ENCODE data around the gene ELAPOR1.
"Not testable (repeated sequence)": the region's sequence is repeated elsewhere in the genome, so short reads cannot be mapped to it uniquely, and the experiment has no call there.

The ELAPOR1 gene

DNA sequence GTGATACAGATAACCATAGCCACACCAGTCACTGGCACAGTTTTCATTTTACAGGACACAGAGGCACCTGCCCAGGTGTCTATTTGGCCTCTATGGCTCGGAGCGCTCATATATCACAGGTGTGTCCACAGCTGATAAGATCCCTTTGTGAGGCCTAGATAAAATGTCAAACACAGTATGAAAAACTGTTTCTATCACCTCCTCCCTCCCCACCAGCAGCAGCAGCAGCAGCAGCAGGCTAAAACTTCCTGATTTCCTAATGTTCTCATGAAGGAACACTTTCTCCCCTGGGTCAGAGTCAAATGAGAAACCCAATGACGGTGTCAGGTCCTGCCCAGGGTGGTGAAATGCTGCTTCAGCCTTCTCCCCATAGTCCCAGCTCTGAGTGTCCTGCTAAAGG, 24.4 kb downstream of the ELAPOR1 start:
- no peak for DNase-seq

DNA sequence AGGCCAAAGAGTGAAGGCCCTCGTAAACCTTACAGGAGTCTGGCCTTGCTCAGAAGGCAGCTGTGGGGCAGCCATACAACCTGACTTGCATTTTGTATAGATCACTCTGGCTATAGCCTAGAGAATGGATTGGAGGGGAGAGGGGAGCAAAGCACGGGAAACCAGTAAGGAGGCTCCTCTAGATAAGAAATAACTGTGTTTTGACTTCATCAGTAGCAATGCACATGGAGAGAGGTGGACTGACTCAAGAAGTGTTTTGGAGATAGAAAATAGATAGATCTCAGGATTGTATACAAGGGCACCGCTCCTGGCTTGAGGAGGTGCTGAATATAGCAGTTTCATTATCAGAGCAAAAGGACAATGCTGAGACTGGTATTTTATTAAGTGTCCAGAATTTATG, 26.5 kb downstream of the ELAPOR1 start:
- DNase-seq = no peak

DNA sequence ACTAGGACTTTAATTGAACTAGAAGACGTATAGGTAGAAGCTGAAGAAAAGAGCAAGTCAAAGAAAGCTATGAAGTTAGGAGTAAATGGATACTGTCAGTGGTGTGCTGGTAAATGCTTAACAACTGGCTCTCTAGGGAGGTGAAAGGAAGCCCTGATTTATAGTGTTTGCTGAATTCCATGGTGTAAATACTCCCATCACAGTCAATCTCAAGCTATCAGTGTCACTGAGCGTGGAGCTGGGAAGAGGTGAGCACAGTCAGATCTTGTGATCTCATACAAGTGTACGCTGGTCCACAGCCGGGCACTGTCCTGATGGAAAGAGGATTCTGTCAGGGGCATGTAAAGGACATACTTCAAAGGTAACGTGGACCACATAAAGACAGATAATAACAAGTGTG, 28.3 kb downstream of the ELAPOR1 start:
- DNase-seq = no peak

DNA sequence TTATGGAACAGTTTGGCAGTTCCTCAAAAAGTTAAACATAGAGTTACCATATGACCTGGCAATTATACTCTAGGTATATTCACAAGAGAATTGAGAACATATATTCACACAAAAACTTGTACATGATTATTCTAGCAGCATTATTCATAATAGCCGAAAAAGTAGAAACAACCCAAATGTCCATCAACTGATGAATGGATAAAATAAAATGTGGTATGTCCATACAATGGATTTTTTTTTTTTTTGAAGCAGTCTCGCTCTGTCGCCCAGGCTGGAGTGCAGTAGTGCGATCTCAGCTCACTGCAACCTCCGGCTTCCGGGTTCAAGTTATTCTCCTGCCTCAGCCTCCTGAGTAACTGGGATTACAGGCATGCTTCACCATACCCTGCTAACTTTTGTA, 28.8 kb downstream of the ELAPOR1 start:
- DNase-seq = not testable (repeated sequence)

DNA sequence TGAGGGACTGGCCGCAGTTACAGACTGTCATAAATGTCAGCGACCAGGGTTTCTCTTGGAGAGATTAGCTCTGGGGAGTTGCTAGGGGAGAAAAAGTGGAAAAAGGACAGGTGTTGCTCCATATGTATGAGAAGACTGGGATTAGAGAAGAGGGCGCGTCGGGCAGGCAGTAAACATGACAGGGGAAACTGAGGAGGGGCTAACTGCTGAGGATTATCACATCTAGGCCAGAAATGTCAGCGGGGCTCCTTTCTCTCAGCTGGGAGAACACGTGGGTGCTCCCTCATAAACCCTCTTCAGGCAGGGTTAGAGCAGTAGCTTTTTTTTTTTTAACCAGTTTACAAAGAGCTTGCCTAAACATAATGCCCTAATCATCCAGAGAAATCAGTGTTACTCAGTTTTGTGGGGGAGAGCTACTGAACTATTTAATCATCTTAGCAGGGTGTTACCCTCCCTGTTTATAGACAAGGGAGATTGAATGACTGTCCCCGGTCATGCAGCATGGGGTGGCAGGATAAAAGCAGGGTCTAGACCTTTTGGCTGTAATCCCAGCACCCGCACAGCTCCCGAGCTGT, 35.2 kb downstream of the ELAPOR1 start:
- peak; percentile 95 for DNase-seq

DNA sequence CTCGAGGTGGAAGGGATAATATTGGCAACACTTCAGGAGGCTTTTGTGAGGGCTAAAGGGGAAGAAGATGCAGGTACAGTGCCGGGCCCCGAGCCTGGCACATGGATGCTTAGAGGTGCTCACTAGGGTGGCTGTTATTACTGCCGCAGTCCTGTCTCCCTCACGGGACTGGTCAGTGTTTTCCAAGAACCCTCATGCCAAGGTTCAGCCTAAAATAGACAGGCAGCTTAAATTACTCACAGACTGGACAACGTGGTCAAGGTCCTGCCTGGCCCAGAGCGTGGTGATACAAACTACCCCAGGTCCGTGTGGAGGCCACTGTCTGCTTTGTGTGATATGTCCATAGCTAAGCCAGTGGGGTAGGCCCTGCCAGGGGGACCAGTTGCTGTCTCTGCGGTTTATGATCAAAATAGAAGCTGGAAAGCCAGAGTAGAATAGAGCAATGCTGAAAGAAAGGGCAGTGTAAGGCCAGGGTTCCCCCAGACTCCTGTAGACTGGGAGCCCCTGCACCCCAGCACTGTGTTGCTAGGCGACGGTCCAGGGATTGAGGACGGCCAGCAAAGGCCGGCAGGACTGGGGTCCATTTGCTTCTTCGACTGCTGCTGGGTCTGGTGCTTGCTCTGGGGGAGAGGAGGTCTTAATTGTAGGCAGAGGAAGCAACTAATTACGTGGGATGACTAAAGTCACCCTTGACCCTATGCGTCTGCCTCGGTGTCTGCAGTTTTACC, 36.1 kb downstream of the ELAPOR1 start:
- DNase-seq = peak; percentile 44

DNA sequence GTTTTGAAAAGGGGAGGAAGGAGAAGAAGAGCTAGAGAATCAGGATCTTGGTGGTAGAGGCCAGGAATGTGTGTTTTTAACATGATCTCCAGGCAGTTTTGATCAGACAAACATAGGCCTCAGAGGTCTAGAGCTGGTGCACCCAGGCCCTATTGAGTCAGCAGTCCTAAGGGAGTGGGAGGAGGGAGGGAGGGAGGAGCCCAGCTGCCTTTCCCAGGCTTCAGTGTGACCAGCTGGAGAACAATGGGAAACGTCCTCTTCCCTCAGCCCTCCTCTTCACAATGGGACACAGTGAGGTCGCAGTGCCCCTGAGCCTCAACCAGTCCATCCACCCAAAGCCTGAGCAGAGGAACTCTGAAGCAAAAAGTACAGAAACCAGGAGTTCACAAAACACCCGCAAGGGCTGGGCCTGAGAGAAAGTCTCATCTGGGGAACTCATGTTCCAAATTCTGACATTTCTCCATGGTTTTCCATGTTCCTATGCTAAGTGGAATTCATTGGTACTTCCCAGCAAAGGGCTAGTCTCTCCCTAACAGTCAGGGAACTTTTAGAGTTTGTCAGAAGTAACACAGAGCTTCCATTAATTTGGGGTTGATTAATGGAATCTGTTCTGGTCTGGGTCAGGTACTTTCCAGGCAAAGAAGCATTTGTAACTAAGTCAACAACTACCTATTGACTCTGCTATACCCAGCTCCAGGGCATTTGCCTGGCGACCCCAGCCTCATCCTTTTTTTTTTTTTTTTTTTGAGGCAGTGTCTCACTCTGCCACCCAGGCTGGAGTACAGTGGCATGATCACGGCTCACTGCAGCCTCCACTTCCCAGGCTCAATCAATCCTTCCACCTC, 37.5 kb downstream of the ELAPOR1 start:
- DNase-seq = peak; percentile 77

DNA sequence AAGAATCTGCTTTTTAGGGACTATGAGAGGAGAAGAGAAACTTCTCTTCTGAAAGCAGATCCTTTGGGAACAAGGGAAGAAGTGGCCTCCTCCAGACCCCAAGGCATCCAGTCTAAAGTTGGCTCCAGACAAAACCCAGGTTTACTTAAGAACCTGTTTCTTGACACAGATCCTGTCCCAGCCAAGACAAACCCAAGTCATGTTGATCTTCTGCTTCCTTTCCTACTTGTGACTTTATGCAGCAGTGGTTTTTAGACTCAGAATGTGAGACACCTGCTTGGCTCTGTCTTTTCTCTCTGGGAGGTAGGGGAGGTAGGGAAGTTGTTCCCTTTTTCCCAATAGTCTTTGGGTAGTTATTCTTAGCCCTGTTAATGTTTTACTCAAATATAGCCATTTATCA, 38.3 kb downstream of the ELAPOR1 start:
- no peak for DNase-seq

DNA sequence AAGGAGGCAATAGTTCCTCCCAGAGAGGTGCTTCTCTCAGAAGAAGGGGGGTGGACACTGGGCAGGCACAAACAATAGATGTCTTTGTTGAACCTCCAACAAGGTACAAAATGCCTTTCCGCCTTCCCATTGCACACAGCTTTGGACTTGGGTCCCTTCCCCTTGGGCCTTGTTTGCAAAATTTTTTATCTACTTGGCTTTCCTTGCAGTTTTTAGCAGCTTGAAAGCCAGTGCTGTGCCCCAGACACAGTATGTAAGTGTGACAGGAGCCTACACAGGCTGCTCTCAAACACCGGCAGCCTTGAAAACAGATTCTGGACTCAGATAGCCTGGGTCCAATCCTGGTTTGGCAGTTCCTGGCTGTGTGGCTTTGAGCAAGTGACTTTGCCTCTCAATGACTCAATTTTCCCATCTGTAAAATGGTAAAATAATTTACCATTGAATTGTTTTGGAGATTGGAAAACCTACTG, 43.0 kb downstream of the ELAPOR1 start:
- DNase-seq = no peak

DNA sequence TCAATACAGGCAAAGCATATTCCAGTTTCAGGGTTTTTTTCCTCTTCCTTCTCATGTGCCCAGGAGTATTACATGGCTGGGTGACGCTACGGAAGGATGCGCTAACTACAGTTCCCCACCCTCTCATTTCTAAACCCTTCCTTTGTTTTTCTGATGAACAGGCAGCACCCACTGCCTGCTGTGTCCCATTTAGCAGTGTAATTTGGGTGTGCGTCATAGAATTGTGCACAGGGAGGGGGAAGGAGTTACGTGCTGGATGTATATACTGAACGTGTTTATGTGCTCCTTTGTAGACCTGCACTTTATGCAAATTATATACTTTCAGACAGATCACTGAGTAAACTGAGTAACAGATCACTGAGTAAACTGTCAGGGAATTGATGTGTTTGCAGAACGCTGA, 44.5 kb downstream of the ELAPOR1 start:
- DNase-seq = no peak

DNA sequence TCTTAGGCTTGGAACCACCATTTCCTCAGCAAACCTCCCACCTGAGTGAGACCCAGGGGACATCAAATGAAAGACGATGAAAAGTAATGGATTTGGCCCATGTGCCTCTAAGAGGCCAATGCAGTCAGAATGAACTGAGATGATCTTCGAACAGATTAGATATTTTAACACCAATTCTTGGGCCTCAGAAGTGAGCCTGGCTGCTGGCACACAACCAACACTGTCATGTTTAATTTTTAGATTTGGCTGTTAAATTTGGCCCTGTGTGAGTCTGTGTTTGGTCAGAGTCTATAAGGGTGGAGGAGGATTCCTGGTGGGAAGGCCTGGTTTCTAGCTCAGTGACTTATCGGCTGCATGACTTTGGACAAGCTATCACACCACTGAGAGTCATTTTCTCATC, 45.4 kb downstream of the ELAPOR1 start:
- DNase-seq = no peak

DNA sequence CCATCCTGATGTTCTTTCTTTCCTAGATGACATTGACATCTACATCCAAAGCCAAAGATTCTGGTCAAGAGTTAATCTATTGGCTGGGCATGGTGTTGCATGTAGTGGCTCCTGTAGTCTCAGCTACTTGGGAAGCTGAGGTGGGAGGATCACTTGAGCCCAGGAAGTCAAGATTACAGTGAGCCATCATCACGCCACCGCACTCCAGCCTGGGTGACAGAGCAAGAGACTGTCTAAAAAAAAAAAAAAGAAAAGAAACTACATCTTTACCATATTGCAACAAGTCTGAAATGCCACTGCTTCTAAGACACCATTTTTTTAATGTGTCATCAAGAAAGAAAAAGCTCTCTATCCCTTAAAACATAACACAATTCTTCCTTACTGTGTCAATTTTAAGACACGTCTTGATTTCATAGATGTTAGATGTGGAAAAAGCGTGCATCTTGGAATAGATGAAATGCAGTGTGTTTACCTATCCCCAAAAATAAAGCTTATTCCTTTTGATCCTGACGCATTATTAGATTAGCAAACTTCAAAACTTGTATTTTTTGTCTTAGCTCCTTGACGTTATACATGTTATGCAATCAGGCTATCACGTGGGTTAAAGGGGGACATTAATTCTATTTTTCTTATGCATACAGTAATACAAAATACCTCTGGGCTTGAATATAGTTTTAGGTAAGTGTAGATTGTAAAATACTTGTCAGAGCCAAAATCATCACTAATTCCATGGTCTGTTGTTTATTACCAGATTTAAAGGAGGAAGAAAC, 46.3 kb downstream of the ELAPOR1 start:
- no peak for DNase-seq

DNA sequence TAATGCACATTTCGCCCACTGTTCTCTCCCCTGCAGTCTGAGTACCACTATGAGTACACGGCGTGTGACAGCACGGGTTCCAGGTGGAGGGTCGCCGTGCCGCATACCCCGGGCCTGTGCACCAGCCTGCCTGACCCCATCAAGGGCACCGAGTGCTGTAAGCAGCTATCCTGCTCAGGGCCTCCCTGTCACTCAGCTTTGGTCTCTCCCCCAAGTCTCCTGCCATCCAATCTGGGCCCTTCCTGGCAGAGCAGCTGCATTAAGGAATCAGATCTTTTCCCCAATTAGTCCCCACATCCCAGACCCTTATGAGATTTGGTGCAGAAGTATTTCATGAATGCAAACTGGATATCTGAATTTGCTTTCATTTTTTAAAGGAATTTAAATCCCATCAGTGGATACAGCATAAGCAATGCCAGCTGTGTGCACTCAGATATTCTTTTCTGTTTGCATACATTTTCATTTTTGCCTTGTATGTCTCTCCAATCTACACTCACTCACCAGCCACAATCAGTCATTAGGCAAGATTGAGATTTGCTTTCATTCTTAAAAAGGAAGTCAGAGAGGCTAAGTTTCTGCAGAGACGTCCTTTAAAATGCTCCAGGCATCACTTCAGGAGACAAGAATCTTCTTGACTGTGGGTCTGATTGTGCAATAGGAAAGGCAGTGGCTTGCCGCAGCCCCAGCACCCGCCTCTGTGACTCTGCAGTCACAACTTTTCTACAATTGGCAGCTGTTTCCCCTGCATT, 48.1 kb downstream of the ELAPOR1 start:
- peak; percentile 44 for DNase-seq

DNA sequence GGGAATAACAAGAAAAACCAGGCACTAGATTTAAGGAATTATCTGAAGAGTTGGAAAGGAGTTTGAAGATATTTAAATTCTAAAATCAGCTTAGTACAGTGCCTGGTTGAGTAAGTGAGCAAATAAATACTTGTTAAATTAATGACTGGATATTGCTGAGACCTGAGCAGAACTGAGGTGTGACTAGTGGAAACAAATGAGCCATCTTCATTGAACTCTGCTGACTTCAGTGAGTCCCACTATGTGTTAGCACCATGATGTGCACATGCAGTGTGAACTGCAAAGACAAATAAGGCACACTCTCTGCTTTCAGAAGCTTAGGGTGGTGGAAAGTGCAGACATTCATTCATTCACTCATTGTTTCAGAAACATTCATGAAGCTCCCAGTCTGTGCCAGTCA, 48.7 kb downstream of the ELAPOR1 start:
- DNase-seq = no peak

DNA sequence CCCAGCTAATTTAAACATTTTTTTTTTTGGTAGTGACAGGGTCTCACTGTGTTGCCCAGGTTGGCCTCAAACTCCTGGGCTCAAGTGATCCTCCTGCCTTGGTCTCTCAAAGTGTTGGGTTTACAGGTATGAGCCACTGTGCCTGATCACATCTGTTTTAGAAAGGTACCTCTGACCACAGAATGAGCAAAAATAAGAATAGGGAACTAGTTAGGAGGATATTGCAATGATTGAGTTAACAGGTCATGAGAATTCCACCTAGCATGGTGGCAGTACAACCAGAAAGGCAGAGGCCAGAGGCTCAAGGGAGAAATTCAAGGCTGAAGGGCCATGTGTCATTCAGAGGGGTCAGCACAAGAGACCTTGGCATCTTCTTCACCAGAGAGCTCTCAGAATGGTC, 49.6 kb downstream of the ELAPOR1 start:
- no peak for DNase-seq

Data from NCI-H82 (cell line).